Activated naive CD4-positive, alpha-beta T cell treated with anti-CD3 and anti-CD28 coated beads, Interleukin-2, amount 50 U/mL, for 24 hours (primary cell): ENCODE measurements around the gene PITX3.

Source experiments
- H3K27ac Mint-ChIP-seq: one replicate; pipeline ENCODE4 v1.8.0; 2021; ENCODE audit warnings: mild to moderate bottlenecking, mixed read lengths
- H3K27me3 Mint-ChIP-seq: one replicate; pipeline ENCODE4 v1.8.0; 2021; ENCODE audit warnings: mixed read lengths
- H3K36me3 Mint-ChIP-seq: one replicate; pipeline ENCODE4 v1.8.0; 2021; ENCODE audit warnings: mixed read lengths
- H3K4me1 Mint-ChIP-seq: one replicate; pipeline ENCODE4 v1.8.0; 2021; ENCODE audit warnings: mixed read lengths
- H3K4me3 Mint-ChIP-seq: one replicate; pipeline ENCODE4 v1.8.0; 2021; ENCODE audit warnings: mild to moderate bottlenecking, mixed read lengths
- H3K9me3 Mint-ChIP-seq: one replicate; pipeline ENCODE4 v1.8.0; 2021; ENCODE audit warnings: mixed read lengths

PITX3 gene

DNA sequence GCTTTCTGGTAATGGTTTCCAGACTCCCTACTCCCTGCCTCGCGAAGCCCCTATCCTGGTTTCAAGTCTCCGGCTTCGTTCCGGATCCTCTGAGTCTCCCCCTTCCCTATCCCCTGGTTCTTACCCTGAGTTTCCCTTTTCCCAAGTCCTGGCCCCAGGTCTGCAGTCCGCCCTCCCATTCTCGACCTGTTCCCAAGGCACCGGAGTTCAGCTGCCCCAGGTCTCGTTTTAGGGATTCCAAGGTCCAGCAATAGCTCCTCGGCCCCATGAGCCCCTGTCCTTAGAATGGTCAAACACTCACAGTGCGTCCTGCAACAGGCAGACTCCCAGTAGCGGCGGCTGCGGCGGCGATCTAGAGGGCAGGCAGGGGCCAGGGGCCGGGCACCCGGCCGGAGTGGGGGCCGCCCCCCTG is 274 bp downstream of the PITX3 start:
- Mint-ChIP-seq H3K27ac (no peak overlapping the region), H3K27me3 (peaks cover 23% of the 10 kb centered on the region), H3K36me3 (no peaks in the 10 kb centered on the region), H3K9me3 (no peaks in the 10 kb centered on the region), H3K4me3 (peak overlapping the region; percentile 60), H3K4me1 (peaks cover 26% of the 10 kb centered on the region)

DNA sequence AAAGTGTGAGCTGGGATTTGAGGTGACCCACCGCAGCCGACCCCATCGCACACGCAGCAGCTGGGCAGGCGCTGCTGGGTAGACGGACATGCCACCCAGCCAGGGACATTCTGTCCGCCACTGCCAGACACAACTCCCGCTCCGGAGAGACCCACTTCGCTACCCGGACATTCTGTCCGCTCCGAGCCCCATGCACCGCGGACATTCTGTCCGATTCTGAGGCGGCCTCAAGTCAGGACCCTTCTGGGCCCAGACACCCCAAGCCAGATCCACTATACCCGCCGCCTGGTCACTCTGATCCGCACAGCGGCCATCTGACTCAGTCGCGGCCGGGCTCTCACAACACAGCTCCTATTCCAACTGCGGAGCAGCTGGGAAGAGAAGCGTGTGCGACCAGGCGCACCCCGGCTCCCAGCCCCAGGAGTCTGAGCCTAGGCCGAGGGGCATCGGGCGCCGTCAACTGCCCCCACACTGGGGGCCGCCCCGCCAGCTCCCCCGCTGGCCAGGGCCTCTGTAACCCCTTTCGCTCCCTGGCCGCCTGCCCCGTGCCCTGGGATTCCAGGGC is 763 bp downstream of the PITX3 start:
- Mint-ChIP-seq H3K4me3 (peak overlapping the region; percentile 60), H3K27ac (no peak overlapping the region), H3K36me3 (no peaks in the 10 kb centered on the region), H3K4me1 (peaks cover 26% of the 10 kb centered on the region), H3K9me3 (no peaks in the 10 kb centered on the region), H3K27me3 (peaks cover 28% of the 10 kb centered on the region)

DNA sequence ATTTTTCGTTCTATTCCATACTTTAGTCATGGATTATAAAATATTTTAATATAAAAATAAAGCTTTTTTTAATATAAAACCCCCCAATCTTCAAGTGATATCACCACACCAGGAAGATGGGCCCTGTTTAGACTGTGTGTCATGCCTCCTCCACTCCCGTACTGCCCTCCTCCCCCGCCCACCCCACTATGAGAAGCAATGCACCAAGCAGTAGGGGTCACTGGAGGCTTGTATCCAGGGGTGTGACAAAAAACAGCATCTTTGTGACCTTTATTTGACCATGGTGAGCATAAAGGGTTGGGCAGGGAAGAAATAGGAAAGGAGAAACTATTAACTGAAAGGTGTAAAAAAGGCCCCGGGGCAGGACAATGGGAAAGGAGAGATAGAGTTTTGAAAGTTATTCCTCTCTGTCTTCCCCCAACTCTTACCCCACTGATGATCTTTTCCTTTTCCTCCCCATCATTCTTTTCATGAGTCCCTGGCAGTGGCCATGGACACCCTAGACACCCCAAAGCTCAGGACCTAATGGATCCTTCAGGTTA is 3.5 kb downstream of the PITX3 start:
- Mint-ChIP-seq H3K36me3 (no peaks in the 10 kb centered on the region), H3K4me1 (peaks cover 17% of the 10 kb centered on the region), H3K4me3 (no peak overlapping the region), H3K27me3 (peaks cover 24% of the 10 kb centered on the region), H3K27ac (no peak overlapping the region), H3K9me3 (no peaks in the 10 kb centered on the region)

DNA sequence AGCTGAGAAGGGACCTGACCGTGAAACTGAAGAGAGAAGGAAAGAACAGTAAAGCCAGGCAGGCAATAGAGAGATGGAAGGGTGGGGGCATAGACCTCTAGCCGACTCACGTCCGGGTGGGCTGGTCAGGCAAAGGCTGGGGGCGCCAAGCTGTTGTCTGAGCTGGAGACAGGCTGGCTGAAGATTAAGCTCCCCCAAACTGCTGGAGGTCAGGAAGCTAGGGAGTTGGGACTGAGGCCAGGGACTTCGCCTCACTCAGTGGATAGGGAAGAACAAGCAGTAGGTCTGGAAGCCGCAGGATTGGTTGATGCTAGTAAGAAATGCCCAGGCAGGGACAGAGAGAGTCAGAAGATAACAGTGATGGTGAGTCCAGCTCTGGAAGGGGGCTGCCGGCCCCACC is 5.3 kb downstream of the PITX3 start:
- Mint-ChIP-seq H3K4me1 (peaks cover 5% of the 10 kb centered on the region), H3K27me3 (peaks cover 20% of the 10 kb centered on the region), H3K4me3 (no peak overlapping the region), H3K9me3 (no peaks in the 10 kb centered on the region), H3K36me3 (no peaks in the 10 kb centered on the region), H3K27ac (no peak overlapping the region)

DNA sequence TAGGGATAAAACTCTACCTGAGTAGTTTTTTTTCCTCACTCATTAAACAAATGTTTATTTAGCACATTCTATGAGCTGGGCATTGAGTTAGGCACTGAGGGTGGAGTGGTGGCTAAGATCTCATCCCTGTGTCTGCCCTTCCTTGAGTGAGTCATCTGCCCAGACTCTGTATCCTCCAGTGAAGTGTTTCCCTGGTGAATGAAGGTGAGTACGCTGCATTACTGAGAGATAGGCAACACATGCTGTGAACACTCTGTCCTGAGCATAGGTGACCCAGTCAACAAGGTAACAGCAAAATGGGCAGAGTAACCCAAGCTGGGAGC is 5.8 kb downstream of the PITX3 start:
- Mint-ChIP-seq H3K27me3 (peaks cover 19% of the 10 kb centered on the region), H3K9me3 (no peaks in the 10 kb centered on the region), H3K36me3 (no peaks in the 10 kb centered on the region), H3K27ac (no peak overlapping the region), H3K4me1 (peaks cover 4% of the 10 kb centered on the region), H3K4me3 (no peak overlapping the region)

DNA sequence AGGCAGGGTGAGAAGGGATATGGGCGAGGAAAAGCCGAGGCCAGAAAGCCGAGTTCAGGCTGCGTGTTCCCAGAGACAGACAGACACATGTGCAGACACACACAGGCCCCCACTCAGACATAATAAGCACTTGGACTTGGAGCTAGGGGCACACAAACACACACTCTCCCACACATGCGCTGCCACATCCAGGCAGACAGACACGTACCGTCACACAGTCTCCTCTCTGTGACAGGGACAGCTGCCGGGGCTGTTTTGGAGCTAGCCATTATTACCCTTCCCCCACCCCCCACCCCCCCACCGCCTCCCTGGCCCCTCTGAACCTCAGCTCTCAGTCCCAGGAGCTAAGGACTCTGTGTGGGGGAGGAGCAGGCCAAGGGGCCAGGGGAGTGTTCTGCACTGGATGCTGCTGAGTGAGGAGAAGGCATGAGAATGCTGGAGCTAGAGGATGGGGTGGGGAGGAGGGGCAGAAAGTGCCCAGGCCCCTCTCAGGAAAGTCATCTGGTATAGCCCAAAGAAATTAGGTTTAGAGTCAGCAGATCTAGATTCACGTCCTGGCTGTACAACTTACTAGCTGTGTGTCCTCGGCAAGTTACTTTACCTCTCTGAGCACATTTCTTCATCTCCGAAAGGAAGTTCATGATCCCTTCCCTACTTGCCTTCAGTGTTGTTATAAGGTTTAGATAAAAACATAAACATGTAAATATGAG is 6.3 kb downstream of the PITX3 start:
- no peak overlapping the region for H3K27ac Mint-ChIP-seq
- peaks cover 15% of the 10 kb centered on the region for H3K27me3 Mint-ChIP-seq
- H3K9me3 Mint-ChIP-seq = no peaks in the 10 kb centered on the region
- no peak overlapping the region for H3K4me3 Mint-ChIP-seq
- H3K36me3 Mint-ChIP-seq = no peaks in the 10 kb centered on the region
- peaks cover under 1% of the 10 kb centered on the region for H3K4me1 Mint-ChIP-seq

DNA sequence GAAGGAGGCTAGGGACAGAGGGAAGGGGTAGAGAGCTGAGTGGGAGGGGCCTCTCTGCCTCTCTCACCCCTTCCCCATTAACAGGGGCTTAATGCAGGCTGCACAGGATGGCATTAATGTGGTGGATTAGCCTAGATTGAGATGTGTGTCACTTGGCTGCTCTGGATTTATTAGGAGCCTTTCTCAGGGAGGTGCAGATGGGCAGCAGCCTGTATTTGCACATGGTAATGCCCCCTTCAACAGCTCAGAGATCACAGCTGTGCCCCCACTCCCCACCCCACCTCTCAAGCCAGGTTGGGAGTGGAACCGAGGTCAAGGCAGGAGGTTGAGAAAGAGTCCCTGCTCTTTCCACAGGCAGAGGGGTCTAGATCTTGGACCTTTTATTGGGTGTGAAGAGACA is 7.3 kb downstream of the PITX3 start:
- H3K27me3 Mint-ChIP-seq = peaks cover 21% of the 10 kb centered on the region
- H3K9me3 Mint-ChIP-seq = no peaks in the 10 kb centered on the region
- H3K27ac Mint-ChIP-seq = no peak overlapping the region
- peaks cover 7% of the 10 kb centered on the region for H3K4me1 Mint-ChIP-seq
- H3K36me3 Mint-ChIP-seq = no peaks in the 10 kb centered on the region
- no peak overlapping the region for H3K4me3 Mint-ChIP-seq

DNA sequence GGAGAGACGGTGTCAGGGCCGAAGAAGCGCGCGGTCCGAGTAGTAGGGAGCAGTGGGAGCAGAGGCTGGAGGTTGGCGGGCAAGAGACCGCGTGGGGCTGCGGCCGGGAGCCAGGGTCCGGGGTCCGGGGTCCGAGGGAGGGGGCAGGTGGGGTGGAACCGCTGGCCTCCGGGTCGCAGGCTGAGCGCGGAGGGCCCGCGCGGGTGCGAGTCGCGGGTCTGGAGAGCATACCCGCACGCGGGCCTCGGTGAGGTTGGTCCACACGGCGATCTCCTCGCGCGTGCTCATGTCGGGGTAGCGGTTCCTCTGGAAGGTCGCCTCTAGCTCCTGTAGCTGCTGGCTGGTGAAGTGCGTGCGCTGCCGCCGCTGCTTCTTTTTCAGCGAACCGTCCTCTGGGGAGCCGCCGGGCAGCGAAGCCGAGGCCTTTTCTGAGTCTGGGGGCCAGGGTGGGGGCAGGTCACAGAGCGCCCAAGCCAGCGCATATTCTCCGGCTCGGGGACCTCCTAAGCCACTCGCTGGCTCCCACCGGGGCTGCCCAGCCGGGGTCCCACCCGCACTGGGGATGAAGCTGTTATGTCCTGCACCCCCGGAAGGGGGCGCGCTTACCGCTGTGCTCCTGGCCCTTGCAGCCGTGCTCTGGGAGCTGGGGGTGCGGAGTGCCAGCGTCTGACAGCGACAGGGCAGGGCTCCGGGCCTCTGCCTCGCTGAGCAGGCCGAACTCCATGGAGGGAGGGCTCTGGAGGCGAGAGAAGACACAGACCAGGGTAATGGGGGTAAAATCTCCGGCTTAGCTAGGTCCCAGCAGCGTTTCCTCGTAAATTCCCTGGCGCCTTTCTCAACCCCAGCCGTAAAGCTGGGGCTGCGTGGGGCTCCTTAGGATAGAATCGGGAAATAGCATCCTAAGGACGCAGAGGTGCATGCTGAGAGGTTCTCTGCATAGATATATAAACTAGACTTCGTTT is 9.7 kb downstream of the PITX3 start:
- Mint-ChIP-seq H3K9me3 (no peaks in the 10 kb centered on the region), H3K4me1 (peaks cover 13% of the 10 kb centered on the region), H3K27ac (no peak overlapping the region), H3K4me3 (peak overlapping the region; percentile 69), H3K27me3 (peaks cover 37% of the 10 kb centered on the region), H3K36me3 (no peaks in the 10 kb centered on the region)

DNA sequence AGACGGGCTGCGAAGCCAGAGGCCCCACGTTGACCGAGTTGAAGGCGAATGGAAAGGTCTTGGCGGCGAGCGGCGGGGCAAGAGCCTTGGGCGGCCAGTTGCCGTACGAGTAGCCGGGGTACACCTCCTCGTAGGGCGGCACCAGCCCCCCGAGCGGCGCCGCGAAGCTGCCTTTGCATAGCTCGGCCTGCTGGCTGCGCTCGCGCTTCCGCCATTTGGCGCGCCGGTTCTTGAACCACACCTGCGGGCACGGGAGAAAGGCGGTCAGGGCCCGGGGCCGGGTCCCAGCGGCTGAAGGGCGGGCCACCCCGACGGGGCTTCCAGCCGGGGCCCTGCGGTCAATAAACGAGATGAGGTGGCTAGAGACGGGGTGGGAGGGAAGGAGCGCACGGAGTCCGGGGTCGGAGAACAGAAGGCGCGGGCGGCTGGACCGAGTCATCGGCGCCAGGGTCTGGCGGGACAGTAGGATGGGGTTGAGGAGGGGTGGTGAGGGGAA is 10.4 kb downstream of the PITX3 start:
- Mint-ChIP-seq H3K36me3 (no peaks in the 10 kb centered on the region), H3K4me3 (peak overlapping the region; percentile 69), H3K4me1 (peaks cover 21% of the 10 kb centered on the region), H3K9me3 (no peaks in the 10 kb centered on the region), H3K27ac (no peak overlapping the region), H3K27me3 (peaks cover 37% of the 10 kb centered on the region)

DNA sequence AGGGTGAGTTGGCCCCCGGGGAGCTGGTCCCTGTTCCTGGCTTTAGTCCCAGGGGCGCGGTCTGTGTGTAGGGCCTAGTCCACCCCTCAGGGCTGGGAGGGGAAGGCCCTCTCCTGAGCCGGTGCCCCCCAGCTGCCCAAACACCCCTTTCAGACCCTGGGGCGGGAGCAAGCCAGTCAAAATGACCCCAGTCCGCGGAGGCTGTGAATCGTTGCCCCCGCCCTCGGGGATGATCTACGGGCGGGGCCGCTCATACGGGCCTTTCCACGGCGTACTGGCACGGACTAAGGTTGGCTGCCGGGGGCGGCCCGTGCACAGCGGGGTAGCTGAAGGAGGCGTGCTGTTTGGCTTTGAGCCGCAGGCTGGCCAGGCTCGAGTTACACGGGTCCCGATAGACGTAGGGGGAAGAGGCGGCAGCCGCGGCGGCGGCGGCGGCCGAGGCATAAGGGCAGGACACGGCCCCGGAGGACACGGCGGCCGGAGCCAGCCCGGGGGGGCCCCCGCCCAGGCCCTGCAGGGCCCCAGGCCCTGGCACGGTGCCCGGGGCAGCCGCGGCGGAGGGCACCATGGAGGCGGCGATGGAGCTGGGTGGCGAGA is 10.9 kb downstream of the PITX3 start:
- Mint-ChIP-seq H3K36me3 (no peaks in the 10 kb centered on the region), H3K27me3 (peaks cover 31% of the 10 kb centered on the region), H3K4me3 (peak overlapping the region; percentile 86), H3K9me3 (no peaks in the 10 kb centered on the region), H3K4me1 (peaks cover 24% of the 10 kb centered on the region), H3K27ac (no peak overlapping the region)

DNA sequence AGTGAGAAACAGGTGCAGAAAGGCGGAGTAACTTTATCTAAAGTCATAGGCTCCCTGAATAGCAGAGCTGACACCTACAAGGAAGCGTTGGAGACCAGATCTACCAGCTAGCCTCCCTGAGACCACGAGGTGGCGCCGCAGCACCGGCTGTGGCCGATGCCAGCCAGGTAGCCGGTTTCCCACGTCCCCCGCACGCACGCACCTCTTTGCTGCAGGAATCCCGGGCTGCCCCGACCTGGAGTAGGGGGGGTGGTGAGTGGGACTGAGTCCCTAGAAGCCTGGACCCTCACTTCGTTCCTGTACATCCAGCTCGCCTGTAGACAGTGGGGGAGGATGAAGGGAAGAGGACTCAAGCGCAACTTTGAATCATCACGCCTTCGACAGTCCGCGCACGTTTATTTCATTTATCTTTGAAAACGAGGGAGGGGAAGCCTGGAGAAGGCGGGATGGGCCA is 11.5 kb downstream of the PITX3 start:
- H3K27me3 Mint-ChIP-seq = peaks cover 31% of the 10 kb centered on the region
- H3K27ac Mint-ChIP-seq = no peak overlapping the region
- peaks cover 24% of the 10 kb centered on the region for H3K4me1 Mint-ChIP-seq
- peak overlapping the region; percentile 86 for H3K4me3 Mint-ChIP-seq
- no peaks in the 10 kb centered on the region for H3K36me3 Mint-ChIP-seq
- no peaks in the 10 kb centered on the region for H3K9me3 Mint-ChIP-seq

DNA sequence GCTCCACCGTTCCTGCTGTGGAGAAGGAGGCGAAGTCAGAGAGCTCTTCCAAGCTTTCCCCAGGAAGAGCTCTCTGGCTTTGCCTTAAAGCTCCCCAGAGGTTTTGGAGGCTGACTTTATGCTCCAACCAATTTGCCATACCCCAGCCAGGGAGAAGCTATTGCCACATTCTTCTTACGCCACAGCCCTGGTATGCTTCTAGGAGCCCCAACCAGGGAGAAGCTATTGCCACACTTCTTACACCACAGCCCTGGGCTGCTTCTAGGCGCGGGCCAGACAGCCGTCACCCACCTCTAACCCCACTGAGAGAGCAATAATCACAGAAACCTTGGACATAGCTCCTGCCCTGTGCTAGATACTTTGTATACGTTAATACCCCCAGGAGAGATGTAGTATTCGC is 14.3 kb downstream of the PITX3 start:
- H3K4me3 Mint-ChIP-seq = no peak overlapping the region
- no peak overlapping the region for H3K27ac Mint-ChIP-seq
- peaks cover 29% of the 10 kb centered on the region for H3K27me3 Mint-ChIP-seq
- H3K9me3 Mint-ChIP-seq = no peaks in the 10 kb centered on the region
- H3K36me3 Mint-ChIP-seq = no peaks in the 10 kb centered on the region
- H3K4me1 Mint-ChIP-seq = peaks cover 24% of the 10 kb centered on the region

DNA sequence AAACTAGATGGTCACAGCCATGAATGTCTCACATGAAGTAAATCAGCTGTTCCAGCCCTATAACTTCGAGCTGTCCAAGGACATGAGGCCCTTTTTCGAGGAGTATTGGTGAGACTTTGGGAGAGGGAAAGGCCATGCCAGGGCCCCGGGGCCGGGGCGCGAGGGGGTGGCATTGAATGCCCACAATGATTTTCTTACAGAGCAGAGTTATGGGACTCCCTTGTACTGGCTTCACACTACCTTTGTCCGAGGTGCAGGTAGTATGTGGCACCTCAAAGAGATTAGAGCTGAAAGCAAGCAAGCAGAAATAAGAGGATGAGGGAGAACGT is 14.8 kb downstream of the PITX3 start:
- Mint-ChIP-seq H3K4me1 (peaks cover 24% of the 10 kb centered on the region), H3K36me3 (no peaks in the 10 kb centered on the region), H3K9me3 (no peaks in the 10 kb centered on the region), H3K27me3 (peaks cover 28% of the 10 kb centered on the region), H3K4me3 (peak overlapping the region; percentile 70), H3K27ac (no peak overlapping the region)

DNA sequence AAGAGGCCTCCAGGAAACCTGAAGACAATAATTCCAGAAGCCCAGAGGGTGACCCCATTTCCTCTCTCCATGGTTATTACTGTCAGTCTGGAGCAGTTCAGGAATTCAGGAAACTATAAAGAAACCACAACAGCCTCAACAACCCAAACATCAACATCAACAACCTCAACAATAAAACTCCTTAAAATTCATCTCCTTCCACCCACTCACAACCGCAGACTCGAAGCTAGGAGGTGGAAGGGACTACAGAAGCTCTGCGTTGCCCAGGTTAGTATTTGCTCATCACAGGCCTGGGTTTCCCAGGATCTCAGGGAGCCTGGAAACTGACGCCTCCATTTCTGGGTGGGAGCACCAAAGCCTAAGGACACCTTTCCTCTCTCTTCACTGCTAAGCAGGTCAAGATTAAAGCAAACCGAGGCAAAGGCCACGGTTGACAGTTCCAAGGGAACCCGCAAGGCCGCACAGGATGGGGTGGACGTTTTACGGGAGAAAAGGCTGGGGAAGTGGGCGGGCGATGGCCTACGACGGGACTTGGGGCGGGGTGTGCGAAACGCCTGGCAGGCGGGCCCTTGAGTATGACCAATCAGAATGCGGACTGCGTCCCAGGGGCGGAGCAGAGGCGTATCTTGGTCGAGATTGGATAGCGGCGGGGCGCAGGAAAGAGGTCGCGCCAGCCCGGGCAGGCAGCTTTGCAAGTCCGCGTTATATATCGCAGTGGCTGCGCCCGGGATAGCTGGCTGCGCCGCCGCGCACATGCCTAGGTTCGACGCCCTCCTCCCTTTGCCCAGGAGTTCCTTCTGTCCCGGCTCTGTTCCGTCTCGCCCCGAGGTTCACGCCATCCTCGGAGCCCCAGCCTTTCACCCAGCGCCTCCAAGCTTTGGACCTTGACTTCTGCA is 15.4 kb downstream of the PITX3 start, which contains the start of gene ELOVL3:
Gene ELOVL3 (plus strand): TSS at position 654 of the 896 bp plus-strand sequence. CDS start 250 bp downstream, outside the sequence.
- Mint-ChIP-seq H3K4me1 (peaks cover 24% of the 10 kb centered on the region), H3K36me3 (no peaks in the 10 kb centered on the region), H3K9me3 (no peaks in the 10 kb centered on the region), H3K4me3 (peak within 1 kb of the TSS; percentile 70), H3K27ac (no peak within 1 kb of the TSS), H3K27me3 (peaks cover 28% of the 10 kb centered on the region)
